IPS-NIHi7 (cell line): Measurements from ENCODE around the gene TTC9.

Experiments
- DNase-seq: peaks from one replicate; pipeline ENCODE4 v3.0.0; 2012; ENCODE audit warnings: mixed read lengths; ENCODE audit errors: extremely low spot score

TTC9 gene

DNA sequence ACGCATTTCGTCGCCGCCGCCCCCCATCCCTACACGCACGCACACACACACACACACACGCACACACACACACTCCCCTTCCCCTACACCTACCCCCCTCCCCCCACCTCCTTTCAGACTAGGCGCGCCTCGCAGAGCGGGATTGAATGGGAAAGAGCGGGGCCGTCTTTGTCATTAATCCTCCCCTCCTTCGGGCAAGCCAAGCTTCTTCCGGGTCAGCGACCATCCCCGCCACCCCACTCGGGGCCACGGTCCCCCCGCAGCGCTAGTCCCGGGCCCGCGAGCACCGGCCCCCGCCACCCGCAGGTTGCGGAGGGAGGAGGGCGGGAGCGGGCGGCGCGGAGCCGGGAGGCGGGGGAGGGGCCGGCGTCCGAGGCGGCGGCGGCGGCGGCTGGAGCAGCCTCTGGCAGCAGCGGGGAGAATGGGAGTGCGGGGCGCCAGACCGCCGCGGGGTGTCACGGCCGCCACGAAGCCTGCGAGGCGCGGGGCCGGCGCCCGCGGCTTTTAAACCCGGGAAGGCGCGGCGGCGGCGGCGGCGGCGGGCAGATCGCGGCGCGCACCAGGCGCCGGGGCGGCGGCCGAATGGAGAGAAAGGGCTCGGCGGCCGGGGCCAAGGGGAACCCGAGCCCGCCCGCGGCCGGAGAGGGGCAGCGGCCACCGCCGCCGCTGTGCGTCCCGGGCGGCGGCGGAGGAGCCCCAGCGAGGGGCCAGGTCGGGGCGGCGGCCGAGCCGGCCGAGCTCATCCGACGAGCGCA is at the start of gene TTC9:
Gene TTC9, plus strand, starts transcription at position 369 of the 755 bp plus-strand sequence. Its CDS starts 214 bp downstream, at position 583.
- DNase-seq = peak; percentile 61

GRCh38 chr14:70594461-70594860 is 47.3 kb upstream of the TTC9 start:
- no peak for DNase-seq

GRCh38 chr14:70595443-70596185 is 46.1 kb upstream of the TTC9 start:
- DNase-seq = no peak

GRCh38 chr14:70597731-70598130 is 44.0 kb upstream of the TTC9 start:
- no peak for DNase-seq

DNA sequence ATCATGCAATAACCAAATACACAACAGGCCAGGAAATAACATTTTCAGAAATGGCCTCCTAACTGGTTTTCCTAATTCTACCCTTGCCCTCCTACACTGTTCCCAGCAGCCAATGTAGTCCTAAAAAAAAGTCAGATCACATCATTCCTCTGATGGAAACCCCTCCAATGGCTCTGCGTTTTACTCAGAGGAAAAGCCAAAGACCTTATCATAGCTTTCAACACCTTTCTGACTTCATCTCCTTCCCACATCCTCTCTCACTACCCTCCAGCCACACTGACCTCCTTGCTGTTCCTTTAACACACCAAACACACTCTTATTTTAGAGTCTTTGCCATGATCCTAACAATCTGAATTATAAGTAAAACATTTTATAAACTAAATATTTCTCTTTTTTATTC is 42.4 kb upstream of the TTC9 start:
- DNase-seq = no peak

DNA sequence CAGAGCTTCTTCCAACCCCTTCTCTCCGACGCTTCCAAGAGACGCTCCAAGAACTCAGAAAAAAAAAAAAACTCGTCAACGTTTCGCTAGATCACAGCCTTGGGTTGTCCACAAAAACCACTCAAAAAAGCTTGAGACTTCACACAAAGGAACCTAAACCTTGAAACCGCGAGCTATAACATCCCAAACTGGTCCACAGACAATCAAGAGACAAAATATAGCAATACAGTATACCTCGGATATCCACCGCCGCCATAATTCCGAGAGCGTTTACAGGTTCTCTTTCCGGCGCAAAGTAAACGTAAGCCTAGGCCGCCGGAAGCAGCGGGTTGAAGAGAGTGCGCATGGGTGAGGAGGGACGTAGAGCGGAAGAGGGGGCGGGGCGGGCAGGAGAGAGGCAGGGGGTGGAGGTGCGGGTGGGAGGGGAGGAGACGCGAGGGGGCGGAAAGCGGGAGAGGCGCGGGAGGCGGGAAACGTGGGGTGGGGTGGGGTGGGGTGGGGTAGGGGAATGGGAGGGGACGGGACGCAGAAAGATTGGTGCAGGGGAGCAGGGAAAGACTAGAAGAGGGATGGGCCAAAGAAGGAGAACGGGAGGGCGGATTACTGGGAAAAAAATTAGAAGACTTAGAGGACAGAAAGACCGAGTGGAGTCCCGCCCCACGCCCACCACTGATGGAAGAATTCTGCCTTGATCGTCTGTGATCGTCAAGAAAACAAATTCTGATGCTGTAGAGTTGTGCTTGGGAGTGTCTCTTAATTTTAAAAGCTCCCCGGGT is 41.1 kb upstream of the TTC9 start, which contains the start of gene MED6:
Gene MED6, minus strand, starts transcription at position 274 of the 776 bp plus-strand sequence. Its CDS starts 18 bp downstream, at position 256.
- DNase-seq = peak; percentile 98

- DNase-seq = no peak
Measured at GRCh38 chr14:70601162-70601561, 40.6 kb upstream of the TTC9 start.

DNA sequence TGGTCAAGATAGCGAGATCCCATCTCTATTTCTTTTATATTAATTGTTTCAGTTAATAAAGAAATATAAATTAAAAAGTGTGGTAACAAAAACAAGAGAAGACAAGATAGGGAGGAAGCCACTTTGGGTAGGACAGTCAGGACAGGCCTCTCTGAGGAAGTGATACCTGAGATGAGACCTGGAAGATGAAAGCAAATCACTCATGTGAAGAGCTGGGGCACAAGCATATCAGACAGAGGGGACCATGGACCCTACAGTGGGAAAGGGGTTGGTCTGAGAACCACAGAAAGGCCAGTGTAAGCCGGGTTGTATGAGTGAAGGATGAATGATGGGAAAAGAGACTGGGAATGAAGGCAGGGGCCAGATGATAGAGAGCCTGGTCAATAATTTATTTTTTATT is 39.5 kb upstream of the TTC9 start:
- no peak for DNase-seq

- DNase-seq = no peak
Measured at GRCh38 chr14:70611216-70611615, 30.5 kb upstream of the TTC9 start.

DNA sequence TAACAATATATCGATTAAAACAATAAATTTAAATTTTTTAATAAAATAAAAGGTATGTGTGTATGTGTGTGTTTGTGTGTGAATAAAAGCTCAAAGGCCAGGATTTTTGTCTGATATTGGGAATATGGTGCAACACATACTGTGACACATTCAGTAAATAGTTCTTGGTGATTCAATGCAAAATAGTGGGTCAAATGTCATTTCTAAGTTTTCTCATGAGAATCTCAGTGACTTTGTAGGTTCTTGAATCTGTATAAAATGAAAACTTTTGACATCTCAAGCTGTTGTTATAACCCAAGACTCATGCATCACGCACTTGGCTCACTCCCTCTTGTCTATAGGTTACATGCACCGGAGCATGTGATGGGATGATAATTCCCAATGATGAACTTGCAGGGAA is 25.1 kb upstream of the TTC9 start:
- no peak for DNase-seq

GRCh38 chr14:70618314-70618713 is 23.4 kb upstream of the TTC9 start:
- DNase-seq = no peak

DNA sequence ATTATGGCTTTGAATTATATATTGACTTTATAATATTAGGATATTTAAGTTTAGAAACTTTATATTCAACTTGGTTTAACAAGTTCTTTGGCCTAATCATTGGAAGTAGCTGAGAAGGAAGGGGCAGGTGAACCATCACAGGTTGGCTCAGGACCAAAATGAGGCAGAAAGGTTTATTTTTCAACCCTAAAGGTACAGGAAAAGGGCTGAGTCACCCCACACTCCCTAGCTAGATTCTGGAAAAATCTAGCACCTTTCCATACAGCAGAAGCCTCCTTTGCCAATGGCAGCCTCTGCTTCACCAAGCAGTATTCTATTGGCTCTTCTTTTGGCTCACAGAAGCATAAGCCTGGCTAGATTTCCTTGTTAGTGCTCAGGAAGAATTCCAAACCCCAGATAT is 22.0 kb upstream of the TTC9 start:
- no peak for DNase-seq

- peak; percentile 84 for DNase-seq
Measured at GRCh38 chr14:70622111-70622712, 19.5 kb upstream of the TTC9 start.

GRCh38 chr14:70624972-70625371 is 16.7 kb upstream of the TTC9 start:
- DNase-seq = no peak

GRCh38 chr14:70631948-70632347 is 9.8 kb upstream of the TTC9 start:
- no peak for DNase-seq

GRCh38 chr14:70635971-70636595 is 5.6 kb upstream of the TTC9 start:
- DNase-seq = no peak

- no peak for DNase-seq
Measured at GRCh38 chr14:70638416-70638815, 3.3 kb upstream of the TTC9 start.

GRCh38 chr14:70640938-70641547 is 673 bp upstream of the TTC9 start:
- DNase-seq = peak; percentile 41

DNA sequence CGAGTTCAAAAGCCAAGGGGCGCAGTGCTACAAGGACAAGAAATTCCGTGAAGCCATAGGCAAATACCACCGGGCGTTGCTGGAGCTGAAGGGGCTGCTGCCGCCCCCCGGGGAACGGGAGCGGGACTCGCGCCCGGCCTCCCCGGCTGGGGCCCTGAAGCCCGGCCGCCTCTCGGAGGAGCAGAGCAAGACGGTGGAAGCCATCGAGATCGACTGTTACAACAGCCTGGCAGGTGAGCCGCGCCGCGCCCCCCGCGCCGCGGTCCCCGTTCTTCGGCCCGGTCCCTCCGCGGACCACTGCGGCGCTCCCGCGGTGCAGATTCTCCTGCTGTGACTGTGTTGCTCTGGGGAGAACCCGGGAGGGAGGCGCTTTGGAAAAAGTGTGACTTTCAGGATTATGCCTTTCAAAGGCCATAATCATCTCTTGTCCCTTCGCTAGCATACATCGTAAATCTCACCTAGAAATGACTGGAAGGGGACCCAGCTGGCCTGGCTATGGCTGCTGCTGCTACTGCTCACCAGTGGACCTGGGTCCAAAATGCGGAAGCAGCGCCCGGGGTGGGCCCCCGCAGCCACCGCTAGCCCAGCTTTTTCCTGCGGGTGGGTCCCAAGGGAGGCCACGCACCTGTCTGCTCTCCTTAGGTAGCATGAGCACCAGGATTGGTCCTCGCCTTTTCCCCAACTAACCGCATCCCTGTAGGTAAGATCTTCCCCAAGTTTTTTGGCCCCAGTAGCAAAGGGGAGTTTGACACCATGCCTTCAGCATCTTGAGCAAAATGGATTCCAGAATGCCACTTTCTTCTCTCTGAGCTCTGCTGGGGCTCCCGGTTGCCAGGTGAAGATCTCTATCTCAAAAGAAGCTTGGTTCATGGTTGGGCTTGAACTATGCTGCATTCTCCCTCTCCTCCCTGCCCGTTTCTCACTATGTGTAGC is 853 bp downstream of the TTC9 start:
- peak; percentile 35 for DNase-seq

DNA sequence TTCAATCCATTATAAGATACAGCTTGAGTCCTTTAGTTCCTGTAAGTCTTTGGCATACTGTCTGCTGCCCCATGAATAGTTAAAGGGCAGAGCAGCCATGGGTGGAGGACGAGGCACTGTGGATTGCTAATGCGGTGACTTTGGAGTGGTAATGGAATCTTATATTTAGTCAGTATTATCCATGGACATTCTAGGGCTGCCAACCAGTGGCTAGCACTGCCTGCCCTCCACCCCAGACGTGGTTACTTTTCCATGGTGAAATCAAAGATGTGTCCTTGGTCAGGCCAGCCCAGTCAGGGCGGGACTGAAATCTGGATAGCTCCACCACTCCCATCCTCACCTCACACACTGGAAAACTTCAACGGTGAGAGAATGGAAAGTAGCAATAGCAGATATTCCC is 2.3 kb downstream of the TTC9 start:
- no peak for DNase-seq
